NCI-H446 (cell line): ENCODE results near the gene ZNRF3.
A peak's percentile ranks its signal among the peaks of the same experiment; 100 is the strongest.
"Not testable (repeated sequence)": the region's sequence is repeated elsewhere in the genome, so short reads cannot be mapped to it uniquely, and the experiment has no call there.

ENCODE experiments used
- DNase-seq, 2 experiments: peaks; one replicate each; lab custom pipeline; 2025; lab: John Stamatoyannopoulos, UW

Gene ZNRF3

DNA sequence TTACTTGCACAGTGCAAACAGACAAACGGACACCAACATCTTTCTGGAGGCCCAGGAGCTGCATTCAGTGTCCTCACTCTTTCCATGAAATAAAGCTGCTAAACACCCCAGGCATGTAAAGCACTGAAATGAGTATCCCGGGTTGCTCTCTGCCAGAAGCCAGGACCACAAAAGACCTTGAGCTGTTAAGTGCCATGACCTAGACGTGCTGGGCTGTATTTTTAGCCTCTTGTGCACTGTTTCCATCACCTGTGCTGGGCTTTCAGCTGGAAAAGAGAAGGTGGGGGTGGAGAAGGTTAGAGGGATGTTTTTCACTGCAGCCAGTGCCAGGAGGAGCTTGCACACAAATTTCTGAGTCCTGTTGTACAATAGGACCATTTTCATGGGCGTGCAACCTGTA is 186.1 kb downstream of the ZNRF3 start:
- no peak for DNase-seq

DNA sequence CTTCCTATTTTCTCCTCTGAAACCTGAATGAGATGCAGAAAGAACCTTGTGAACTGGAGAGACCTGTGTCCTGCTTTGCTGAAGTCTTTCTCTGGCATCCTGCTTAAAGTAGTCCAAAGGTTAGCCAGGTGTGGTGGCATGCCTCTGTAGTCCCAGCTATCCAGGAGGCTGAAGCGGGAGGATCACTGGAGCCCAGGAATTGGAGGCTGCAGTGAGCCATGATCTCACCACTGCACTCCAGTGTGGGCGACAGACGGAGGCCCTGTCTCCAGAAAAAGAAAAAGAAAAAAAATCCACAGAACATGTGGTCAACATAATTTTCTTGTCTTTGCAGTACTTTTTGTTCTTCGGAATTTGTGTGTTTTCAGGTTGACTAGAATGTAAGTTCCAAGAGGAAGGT is 187.1 kb downstream of the ZNRF3 start:
- no peak for DNase-seq

DNA sequence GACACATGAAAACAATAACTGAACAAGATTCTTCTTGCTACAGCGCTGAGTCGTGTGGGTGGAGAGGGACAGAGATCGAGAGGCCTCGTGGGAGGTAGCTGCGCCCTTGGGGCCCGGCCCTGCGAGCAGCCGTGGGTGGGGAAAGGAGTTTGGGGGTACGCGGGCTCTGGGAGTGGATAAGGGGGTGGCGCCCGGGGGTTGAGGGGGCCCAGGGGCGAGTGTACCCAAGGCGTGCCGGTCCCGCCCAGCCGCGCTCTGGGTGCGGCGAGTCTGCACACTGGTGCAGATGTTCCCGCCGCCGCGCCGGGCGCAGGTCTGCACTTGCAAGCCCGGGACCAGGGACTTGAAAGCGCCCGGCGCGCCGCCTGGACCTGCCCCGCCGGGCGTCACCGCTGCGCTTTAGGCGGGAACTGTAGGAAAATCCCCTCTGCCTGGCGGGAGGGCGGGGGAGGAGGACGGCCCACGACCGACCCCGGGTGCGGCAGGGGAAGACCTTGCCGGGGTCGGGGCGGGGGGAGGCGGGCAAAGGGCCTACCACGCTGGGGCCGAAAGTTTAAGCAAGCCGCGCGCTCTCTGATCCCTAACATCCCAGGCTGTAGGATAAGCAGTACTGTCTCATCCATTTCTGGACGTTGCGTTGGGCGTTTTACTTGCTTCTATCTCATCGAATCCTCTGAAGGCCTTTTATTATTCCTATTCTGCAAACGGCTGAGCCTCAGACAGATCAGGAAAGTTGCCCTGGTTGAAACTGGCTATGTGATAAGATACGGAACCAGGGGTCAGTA is 188.1 kb downstream of the ZNRF3 start:
- no peak for DNase-seq

DNA sequence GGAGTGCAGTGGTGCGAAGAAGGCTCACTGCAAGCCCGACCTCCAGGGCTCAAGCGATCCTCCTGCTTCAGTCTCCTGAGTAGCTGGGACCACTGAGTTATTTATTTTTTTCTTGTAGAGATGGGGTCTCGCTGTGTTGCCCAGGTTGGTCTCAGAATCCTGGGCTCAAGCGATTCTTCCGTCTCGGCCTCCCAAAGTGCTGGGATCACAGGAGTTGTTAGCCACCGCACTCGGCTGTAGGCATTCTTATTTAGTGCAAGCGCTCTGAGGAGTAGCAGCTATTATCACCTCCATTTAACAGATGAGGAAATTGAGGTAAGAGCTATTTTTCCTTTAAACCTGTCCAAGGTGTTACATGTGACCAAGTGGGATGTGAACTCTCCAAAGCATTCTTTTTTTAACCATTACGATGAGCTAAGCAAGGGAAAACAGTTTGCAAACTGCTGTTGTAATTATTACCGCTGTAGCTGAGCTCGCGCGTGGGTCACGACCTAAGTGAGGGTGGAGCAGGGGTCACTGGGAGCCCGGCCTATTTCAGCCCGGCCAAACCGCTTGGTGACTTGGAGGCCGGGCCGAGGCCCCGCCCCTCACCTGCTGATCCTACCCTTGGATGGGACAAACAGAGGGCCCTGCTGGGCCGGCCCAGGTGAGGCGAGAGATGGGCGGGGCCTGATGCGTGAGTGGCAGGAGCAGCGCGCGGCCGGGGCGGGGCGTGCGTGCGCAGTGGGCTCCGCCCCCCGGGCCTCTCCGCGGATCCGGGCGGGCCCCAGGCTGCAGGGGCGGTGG is 189.0 kb downstream of the ZNRF3 start:
- DNase-seq, result peak; percentile 29 to 85

DNA sequence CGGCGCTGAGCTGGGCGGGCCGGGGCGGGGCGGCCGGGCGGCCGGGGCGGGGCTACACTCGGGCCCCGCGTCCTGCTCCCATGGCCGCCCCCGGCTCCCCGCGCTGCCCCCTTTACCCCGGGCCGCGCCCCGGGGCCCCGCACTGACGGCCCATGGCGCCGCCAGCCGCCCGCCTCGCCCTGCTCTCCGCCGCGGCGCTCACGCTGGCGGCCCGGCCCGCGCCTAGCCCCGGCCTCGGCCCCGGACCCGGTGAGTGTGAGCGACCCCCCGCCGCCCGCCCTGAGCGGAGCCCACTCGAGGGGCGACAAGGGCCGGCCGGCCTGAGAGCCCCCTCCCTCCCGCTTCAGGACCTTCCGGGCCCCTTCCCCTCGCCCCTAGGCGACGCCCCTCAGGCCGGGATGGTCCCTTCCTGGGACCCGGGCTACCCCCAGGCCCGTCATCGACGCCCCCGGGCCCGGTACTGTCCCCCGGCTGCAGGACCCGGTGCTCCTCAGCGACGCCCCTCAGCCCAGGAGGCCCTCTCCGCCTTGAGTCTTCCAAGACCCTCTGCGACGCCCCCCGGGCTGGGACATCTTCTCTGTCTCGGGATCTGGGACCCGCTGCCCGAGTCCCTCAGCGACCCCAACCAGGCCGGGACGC is 189.7 kb downstream of the ZNRF3 start, which contains the start of gene KREMEN1:
KREMEN1 (plus strand) TSS at position 57 of the 639 bp plus-strand sequence; CDS start at position 153, 96 bp downstream.
- DNase-seq, result no peak

DNA sequence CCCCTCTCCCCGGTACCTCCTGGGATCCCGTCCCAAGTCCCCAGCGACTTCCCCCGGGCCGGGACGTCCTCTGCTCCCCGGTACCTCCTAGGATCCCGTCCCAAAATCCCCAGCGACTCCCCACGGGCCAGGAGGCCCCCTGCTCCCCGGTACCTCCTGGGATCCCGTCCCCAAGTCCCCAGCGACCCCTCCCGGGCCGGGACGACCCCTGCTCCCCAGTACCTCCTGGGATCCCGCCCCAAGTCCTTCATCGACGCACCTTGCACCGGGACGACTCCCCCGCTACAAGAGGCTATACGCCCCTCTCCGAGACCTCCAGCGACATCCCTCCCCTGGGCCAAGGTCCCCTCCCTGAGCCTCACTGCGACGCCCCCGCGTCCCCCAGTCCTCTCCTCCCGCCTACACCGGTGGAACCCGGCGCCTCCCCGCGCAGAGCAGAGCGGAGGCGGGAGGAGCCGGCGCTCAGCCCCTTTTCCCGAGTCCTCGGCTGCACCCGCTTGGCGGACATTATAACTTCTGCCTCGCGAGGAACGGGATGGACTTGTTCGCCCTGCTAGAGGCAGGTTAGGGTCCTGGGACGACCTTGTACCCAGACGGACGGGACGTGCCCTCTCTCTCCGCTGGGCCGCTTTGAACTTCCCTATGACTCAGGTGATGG is 190.4 kb downstream of the ZNRF3 start:
- DNase-seq, result no peak

DNA sequence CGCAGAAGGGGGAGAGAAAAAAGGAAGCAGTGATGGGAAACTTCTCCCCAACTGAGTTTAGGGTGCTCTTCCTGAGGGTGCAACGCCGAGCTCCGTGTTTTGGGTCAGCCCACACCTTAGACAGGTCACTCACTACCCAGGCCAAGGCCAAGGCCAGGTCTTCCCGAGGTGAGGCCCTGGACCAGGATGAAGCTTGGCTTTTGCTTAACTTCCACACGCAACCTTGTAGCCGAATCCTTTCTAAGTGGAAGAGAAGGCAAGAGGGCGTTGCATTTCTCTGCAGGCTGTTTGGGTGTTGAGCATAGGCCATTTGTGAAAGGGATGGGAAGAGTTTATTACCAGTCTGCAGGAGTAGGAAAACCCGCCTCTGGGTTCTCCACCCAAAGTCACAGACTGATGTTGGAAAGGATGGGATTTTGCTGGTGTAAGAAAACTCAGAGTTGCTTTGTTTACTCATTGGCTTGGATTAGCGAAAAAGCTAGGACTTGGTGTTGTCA is 191.0 kb downstream of the ZNRF3 start:
- no peak for DNase-seq

DNA sequence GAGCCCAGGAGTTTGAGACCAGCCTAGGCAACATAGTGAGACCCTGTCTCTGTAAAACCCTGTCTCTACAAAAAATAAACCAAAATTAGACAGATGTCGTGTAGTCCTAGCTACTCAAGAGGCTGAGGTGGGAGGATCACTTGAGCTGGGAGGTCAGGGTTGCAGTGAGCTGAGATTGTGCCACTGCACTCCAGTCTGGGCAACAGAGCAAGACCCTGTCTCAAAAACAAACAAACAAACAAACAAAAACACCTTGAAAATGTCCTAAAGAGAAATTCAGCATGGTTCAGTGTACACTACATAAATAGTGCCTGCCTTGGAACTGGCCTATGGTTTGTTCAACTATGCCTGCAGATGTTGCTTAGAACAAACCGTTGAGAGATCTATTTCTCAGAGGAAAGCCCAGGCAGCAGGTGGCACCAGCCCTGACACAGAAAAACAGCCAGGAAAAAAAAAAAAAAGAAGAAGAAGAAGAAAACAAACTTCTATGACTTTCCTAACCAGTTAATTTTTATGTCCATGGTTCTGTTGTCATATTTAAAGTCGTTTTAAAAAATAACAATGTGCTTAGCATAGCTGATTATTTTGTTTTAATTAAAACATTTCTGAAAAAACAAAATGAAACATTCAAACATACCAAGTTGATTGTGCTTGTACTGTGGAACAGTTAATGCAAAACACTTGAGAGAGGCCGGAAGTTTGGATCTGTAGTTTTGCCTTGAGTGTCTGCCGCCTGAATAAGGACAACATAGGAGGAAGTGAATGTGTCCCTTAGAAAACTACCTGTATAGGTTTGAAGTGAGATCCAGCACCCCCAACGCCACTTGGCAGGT is 194.9 kb downstream of the ZNRF3 start:
- peak in 1 of 2 experiments; percentile 23 for DNase-seq

DNA sequence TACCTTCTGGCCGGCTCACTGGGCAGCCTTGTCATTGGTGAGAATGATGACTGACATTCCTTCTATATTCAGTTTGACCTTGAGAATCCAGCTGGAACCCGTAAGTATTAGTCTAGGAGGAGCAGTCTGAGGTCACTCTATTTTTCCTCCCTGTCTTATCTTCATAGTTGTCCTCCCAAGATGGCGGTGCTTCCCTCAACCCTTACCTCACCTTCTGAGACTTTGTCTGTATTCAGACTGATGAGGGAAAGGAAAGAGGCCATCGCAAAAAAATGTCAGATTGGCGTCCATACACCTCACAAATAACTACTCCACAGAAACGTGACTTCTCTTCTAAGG is 195.5 kb downstream of the ZNRF3 start:
- no peak for DNase-seq

DNA sequence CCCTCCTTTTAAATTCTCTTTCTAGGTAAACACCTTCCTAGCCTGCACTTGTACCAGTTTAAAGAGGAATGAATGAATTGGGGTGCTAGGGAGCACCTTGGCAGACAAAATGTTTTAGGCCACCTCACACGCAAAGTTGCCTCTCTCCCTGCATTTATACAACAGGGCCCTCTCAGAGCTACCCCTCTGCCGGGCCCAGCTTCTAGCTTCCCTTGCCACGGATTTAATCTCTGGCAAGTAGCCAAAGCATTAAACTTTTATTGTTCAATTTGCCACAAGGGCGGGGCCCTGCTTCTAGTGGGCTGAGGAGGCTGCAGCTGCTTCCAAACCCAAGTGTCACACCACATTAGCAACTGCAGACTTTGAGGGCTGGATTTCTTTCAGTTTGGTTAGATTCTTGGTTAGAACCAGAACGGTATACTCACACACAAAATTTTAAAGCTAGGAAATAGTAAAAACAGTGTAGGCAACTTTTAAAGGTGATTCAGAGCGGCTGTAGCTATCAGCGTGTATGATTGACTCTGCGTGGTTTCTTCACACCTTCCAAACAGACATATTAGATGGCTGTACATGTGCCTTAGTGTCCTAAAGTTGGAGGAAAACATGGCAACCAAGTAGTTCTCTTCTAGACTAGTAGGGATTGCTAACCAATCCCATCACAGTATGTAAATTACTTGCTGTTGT is 196.0 kb downstream of the ZNRF3 start:
- peak; percentile 18 to 76 for DNase-seq

DNA sequence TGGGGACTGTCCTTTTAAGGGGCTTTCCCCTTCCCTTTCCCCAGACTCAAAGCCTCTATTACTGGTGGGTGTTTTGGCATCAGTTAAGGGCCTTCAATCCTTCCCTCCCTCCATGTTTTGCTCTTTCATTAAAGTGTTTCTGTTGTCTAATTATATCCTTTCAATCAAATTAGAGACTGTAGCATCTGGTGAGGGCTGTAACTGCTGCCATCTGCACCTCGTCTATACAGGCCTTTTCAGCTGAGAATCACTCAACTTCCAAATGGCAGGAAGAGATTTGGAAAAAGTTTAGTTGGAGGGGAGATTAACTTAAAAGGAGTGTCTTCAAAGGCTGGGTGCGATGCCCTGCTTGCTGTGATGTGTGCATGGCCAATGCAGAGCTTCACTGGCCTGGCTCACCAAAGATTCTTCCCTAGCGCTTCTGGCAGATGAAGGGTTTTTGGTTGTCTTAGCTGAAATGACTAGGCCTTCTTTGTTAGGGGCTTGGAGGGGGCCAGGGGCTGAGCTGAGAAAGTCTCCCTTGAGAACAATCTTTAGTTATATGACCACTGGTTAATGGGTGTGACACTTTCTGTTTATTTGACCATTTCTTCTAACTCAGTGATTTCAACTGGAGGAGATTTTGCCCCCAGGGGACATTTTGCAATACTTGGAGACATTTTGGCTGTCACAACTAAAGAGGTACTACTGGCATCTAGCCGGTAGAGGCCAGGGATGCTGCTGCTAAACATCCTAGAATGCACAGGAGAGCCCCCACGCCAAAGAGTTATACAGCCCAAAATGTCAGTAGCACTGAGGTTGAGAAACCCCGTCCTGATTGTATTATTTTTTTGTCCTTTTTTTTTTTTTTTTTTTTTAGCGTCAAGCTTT is 197.0 kb downstream of the ZNRF3 start:
- peak; percentile 37 to 73 for DNase-seq

DNA sequence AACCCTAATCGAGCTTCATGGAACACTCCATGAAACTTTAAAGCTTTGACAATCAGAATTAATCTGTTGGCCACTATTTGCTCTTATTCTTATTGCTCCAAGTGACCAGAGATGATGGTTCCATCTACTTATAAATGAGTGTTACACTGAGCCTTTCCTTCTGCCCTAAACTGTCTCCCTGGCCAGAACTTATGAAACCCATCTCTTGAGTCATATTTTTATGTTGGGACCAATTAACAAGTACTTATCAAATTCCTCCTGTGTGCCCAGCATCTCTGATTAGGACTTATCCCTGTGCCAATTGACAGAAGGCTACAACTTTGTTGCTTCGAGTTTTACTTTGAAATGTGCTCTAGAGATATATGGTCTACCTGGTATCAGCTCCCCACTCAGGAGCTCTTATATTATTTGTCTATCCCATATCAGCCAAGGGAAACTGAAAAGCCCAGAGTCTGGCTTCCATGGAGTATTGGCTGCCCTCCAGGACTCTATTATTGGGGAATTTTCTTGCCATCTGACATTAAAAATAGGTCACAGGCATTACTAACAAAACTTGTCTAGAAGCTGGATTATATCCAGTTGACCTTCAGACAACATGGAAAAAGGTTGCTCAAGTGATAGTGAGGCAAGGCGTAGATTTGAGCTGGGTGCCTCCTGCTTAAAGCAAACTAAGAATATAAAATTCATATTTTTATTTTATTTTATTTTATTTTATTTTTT is 198.3 kb downstream of the ZNRF3 start:
- DNase-seq, result peak in 1 of 2 experiments; percentile 64

DNA sequence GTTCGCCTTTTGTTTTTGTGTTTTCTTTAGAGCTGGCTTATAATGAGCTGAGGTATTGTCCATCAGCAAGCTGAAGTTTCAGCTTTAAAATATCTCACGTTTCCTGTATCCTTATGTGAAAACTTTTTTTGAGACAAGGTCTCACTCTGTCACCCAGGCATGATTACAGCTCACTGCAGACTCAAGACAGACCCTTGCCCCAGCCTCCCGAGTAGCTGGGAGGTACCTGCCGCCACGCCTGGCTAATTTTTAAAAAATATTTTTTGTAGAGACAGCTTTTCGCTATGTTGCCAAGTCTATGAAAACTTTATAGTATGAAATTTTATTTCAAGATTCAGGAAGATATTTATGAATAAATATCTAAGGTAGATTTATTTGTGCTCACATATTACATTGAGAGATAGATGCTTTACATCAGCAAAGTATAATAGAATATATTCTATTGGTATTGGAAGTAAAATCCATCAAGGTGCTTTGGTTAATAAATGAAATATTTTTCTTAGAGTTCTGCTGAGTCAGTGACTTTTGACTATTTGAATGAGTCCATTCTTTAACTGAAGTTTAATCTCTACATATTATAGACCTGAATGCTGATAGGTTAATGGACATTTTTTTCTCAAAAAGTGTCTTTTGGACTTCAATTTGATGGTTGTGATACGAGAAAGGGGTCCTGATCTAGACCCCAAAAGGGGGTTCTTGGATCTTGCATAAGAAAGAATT is 199.6 kb downstream of the ZNRF3 start:
- DNase-seq, result no peak

DNA sequence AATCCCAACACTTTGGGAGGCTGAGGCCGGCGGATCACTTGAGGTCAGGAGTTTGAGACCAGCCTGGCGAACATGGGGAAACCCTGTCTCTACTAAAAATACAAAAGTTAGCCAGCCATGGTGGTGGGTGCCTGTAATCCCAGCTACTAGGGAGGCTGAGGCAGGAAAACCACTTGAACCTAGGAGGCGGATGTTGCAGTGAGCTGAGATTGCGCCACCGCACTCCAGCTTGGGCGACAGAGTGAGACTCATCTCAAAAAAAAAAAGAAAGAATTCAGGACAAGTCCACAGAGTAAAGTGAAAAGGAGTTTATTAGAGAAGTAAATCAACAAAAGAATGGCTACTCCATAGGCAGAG is 200.2 kb downstream of the ZNRF3 start:
- DNase-seq, result not testable (repeated sequence)

DNA sequence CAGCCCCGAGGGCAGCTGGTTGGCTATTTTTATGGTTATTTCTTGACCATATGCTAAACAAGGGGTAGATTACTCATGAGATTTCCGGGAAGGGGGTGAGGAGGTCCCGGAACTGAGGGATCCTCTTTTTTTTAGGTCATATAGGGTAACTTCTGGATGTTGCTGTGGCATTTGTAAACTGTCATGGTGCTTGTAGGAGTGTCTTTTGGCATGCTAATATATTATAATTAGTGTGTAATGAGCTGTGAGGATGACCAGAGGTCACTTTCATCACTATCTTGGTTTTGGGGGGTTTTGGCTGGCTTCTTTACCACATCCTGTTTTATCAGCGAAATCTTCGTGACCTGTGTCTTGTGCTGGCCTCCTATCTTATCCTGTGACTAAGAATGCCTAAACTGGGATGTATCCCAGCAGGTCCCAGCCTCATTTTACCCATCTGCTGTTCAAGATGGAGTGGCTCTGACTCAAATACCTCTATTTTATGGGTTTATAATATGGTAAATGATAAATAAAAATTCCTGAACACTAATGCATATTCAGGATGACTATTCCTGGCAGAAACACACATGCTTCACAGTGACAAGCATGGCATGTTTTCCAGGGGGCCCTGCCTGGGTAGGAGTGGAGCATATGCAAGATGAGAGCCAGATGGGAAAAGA is 200.7 kb downstream of the ZNRF3 start:
- DNase-seq, result no peak

DNA sequence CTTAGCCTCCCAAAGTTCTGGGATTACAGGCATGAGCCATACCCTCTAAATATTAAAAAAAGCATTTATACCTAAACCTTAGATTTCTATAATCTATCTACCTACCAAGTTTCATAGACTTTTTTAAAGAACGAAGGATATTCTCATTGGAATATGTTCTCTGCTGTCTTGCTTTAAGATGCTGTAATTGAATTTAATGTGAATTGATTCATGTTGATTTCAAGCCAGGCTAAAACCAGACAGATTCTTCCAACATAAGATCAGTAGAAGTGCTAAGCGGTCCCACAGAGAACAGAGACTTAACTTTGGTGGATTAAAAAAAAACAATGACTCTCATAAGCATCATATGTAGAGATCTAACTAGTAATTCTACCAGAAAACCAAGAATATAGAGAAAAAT is 203.6 kb downstream of the ZNRF3 start:
- no peak for DNase-seq

DNA sequence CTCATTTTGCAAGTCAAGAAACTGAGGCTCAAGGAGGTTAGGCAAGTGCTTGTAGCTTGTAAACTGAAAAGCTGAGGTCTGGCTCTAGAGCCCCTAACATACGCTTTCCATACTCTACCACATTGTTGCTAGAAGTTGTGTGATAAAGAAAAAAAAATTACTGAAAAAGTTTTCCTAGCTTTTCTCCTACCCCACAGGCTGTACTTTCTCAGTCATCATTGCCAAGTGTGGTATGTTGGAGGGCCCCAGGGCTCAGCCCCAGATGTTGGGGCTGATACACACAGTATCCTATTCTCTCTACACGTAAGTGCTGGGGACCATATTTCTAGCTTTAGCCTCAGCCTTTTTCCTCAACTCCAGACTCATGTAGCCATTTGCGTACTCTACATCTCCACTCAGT is 205.4 kb downstream of the ZNRF3 start:
- DNase-seq, result no peak

DNA sequence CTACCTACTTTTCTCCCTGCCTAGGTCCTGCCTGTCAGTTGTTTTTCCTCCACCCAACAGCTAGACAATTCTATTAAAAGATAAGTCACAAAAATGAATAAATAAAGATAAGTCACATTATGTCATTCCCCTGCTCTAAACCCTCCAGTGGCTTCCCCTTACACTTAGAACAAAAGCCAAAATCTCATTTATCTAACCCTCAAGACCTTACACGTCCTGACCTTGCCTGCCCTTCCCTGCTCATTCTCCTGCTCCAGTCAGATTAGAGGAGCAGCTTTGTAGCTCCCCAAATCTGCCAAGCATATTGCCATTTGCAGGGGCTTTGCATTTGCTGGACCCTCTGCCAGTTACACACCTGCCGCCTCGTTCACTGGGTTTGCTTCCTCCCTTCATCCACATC is 206.1 kb downstream of the ZNRF3 start:
- no peak for DNase-seq
